Aorta (tissue), 5 donors: ENCODE data around the gene SLC22A1. TPM values are rescaled to one million over a fixed set of nuclear protein-coding genes. Genes with fewer than 3 reads are reported as not detected.
A peak's percentile ranks its signal among the peaks of the same experiment; 100 is the strongest.

Experiments used
- ATAC-seq: fragments of 200-7000 bp; cut with Tn5 transposase; one replicate; pipeline ENCODE4 v1.9.1; 2022; ENCODE audit warnings: moderate library complexity; ENCODE audit not compliant: low FRiP score
- DNase-seq, 2 donors: peaks; one replicate each; pipeline ENCODE4 v3.0.0-alpha.2; 2020
- H3K27ac ChIP-seq, 2 donors: one replicate each; pipeline ENCODE4 v1.5.1; 2013; ENCODE audit warnings: low read length in 2 of 2, mild to moderate bottlenecking in 2 of 2, moderate library complexity in 2 of 2, control low read depth in 1 of 2, inconsistent platforms in 1 of 2, low read depth in 1 of 2
- H3K27me3 ChIP-seq, 2 donors: one replicate each; pipeline ENCODE4 v1.6.1; 2013; ENCODE audit warnings: control low read depth in 1 of 2, low read length in 1 of 2, mild to moderate bottlenecking in 1 of 2, moderate library complexity in 1 of 2; ENCODE audit not compliant: insufficient read depth in 2 of 2, control insufficient read depth in 1 of 2
- H3K36me3 ChIP-seq, 2 donors: one replicate each; pipeline ENCODE4 v1.6.1; 2013; ENCODE audit warnings: control low read depth in 1 of 2, low read length in 1 of 2, mild to moderate bottlenecking in 1 of 2; ENCODE audit not compliant: insufficient read depth in 2 of 2, control insufficient read depth in 1 of 2
- H3K4me1 ChIP-seq, 2 donors: one replicate each; pipeline ENCODE4 v1.6.1; 2013; ENCODE audit warnings: low read length in 2 of 2, control low read depth in 1 of 2, mild to moderate bottlenecking in 1 of 2, moderate library complexity in 1 of 2; ENCODE audit not compliant: insufficient read depth in 2 of 2, control insufficient read depth in 1 of 2
- H3K4me3 ChIP-seq, 2 donors: one replicate each; pipeline ENCODE4 v1.5.1; 2013; ENCODE audit warnings: low read length in 2 of 2, control low read depth in 1 of 2, mild to moderate bottlenecking in 1 of 2
- H3K9me3 ChIP-seq: one replicate; pipeline ENCODE4 v1.6.1; 2013; ENCODE audit warnings: mild to moderate bottlenecking, low read length; ENCODE audit not compliant: control insufficient read depth
- WGBS, 2 donors: extraction: QIAGEN DNeasy Blood & Tissue Kit; methylation state at CpG; one replicate each; pipeline ENCODE4 v1.1.7; 2013; 5-methylcytosine and 5-hydroxymethylcytosine counted together
- intact Hi-C, 2 donors: fragments of 100-400 bp; cut with DNase I; formaldehyde crosslinking; loops; one replicate each; pipeline versions ENCODE4 v1.14.2 to v1.15.0; 2022
- polyA plus RNA-seq, 2 donors: library from polyadenylated mRNA; stranded (reverse); fragments of 200-250 nt; gene quantifications; one replicate each; pipeline ENCODE4 v1.2.3, GENCODE V29; 2013
- total RNA-seq, 2 donors: library from RNA; stranded (reverse); fragmentation: NEBNext Ultra II Directional; extraction: Animal tissue kit (Norgen Biotek cat#: 25700); gene quantifications; one replicate each; pipeline ENCODE4 v1.2.1, GENCODE V29; 2021
- donor health status: healthy with polysubstance abuse.
- donor health status: Bipolar disorder and iron deficiency.
- donor health status: DM: no; HTN: no; CAD: no.
- donor health status: DM: no; HTN: no; CAD: no.
- donor health status: DM: yes; HTN: yes; CAD: no.

SLC22A1 gene
- total and polyA plus RNA-seq, 4 donors, result 1.4 to 2.8 (median 2.5) TPM; not detected in 1

GRCh38 chr6:160146454-160147145 is 25.0 kb downstream of the SLC22A1 start:
- Histone ChIP-seq H3K4me3 (no peak overlapping the region), H3K36me3 (no peaks in the 10 kb centered on the region), H3K27ac (peak overlapping the region; percentile 74 to 87), H3K9me3 (no peaks in the 10 kb centered on the region), H3K4me1 (peaks cover 5 to 14% of the 10 kb centered on the region in 2 donors), H3K27me3 (no peaks in the 10 kb centered on the region)
- 29 to 31% methylated on average over 6 of the region's 6 CpGs for WGBS, 2 donors
- intact Hi-C loops, result loop anchor here in 1 of 2 donors (5.0 kb wide), 1 partner anchor 76 kb away; no protein-coding TSS in a partner anchor
- no peak for DNase-seq
- peak; percentile 72 for ATAC-seq

GRCh38 chr6:160147146-160147536 is 25.5 kb downstream of the SLC22A1 start:
- Histone ChIP-seq H3K4me1 (peaks cover 5 to 13% of the 10 kb centered on the region in 2 donors), H3K36me3 (no peaks in the 10 kb centered on the region), H3K9me3 (no peaks in the 10 kb centered on the region), H3K4me3 (no peak overlapping the region), H3K27ac (peak overlapping the region in 1 of 2 donors; percentile 87), H3K27me3 (no peaks in the 10 kb centered on the region)
- ATAC-seq, result no peak
- no peak for DNase-seq
- intact Hi-C loops, result loop anchor here in 1 of 2 donors (5.0 kb wide), 1 partner anchor 75 kb away; no protein-coding TSS in a partner anchor
- WGBS, 2 donors, result 24 to 35% methylated on average over 3 of the region's 3 CpGs

- Histone ChIP-seq H3K36me3 (no peaks in the 10 kb centered on the region), H3K4me3 (no peak overlapping the region), H3K4me1 (no peaks in the 10 kb centered on the region), H3K27ac (no peak overlapping the region), H3K9me3 (no peaks in the 10 kb centered on the region), H3K27me3 (no peaks in the 10 kb centered on the region)
- ATAC-seq (no peak), DNase-seq (no peak)
- WGBS, 2 donors, result 95 to 96% methylated on average over 3 of the region's 3 CpGs
- intact Hi-C loops, result loop anchor here in 1 of 2 donors (5.0 kb wide), 1 partner anchor 48 kb away; no protein-coding TSS in a partner anchor
These were observed 32.9 kb downstream of the SLC22A1 start for GRCh38 chr6:160154471-160154870.

- WGBS, 2 donors, result 8 to 11% methylated on average over 1 of the region's 1 CpG
These were observed 35.2 kb downstream of the SLC22A1 start for GRCh38 chr6:160156842-160157241.

GRCh38 chr6:160160450-160160849 is 38.8 kb downstream of the SLC22A1 start:
- ATAC-seq (no peak), DNase-seq (no peak)
- H3K4me1 ChIP-seq, result no peaks in the 10 kb centered on the region
- H3K9me3 ChIP-seq, result no peaks in the 10 kb centered on the region
- no peak overlapping the region for H3K4me3 ChIP-seq
- H3K27me3 ChIP-seq, result no peaks in the 10 kb centered on the region
- intact Hi-C loops, result no loop called here
- WGBS, 2 donors, result 75 to 78% methylated on average over 6 of the region's 6 CpGs
- no peaks in the 10 kb centered on the region for H3K36me3 ChIP-seq
- no peak overlapping the region for H3K27ac ChIP-seq

More at GRCh38 chr6:160156842-160157241, 35.2 kb downstream of the SLC22A1 start:
- no peak for DNase-seq
- Histone ChIP-seq H3K4me1 (no peaks in the 10 kb centered on the region), H3K4me3 (no peak overlapping the region), H3K27me3 (no peaks in the 10 kb centered on the region), H3K36me3 (no peaks in the 10 kb centered on the region), H3K9me3 (no peaks in the 10 kb centered on the region), H3K27ac (no peak overlapping the region)
- intact Hi-C loops, result no loop called here
- ATAC-seq, result no peak

GRCh38 chr6:160160929-160161646 is 39.5 kb downstream of the SLC22A1 start:
- Histone ChIP-seq H3K9me3 (no peaks in the 10 kb centered on the region), H3K36me3 (no peaks in the 10 kb centered on the region), H3K4me1 (no peaks in the 10 kb centered on the region), H3K27me3 (no peaks in the 10 kb centered on the region), H3K27ac (no peak overlapping the region), H3K4me3 (no peak overlapping the region)
- DNase-seq (no peak), ATAC-seq (peak; percentile 11)
- WGBS, 2 donors, result 86 to 87% methylated on average over 15 of the region's 15 CpGs
- intact Hi-C loops, result no loop called here

- ATAC-seq (no peak), DNase-seq (no peak)
- Histone ChIP-seq H3K9me3 (no peaks in the 10 kb centered on the region), H3K4me1 (no peaks in the 10 kb centered on the region), H3K27ac (no peak overlapping the region), H3K4me3 (no peak overlapping the region), H3K36me3 (no peaks in the 10 kb centered on the region), H3K27me3 (no peaks in the 10 kb centered on the region)
- 86 to 89% methylated on average over 5 of the region's 5 CpGs for WGBS, 2 donors
- intact Hi-C loops, result no loop called here
These were observed 40.0 kb downstream of the SLC22A1 start for GRCh38 chr6:160161647-160161986.

GRCh38 chr6:160162030-160162566 is 40.5 kb downstream of the SLC22A1 start:
- Histone ChIP-seq H3K36me3 (no peaks in the 10 kb centered on the region), H3K27ac (no peak overlapping the region), H3K4me3 (no peak overlapping the region), H3K27me3 (no peaks in the 10 kb centered on the region), H3K9me3 (no peaks in the 10 kb centered on the region), H3K4me1 (no peaks in the 10 kb centered on the region)
- ATAC-seq (no peak), DNase-seq (no peak)
- intact Hi-C loops, result no loop called here
- whole genome bisulfite sequencing, 2 donors, result 76 to 89% methylated on average over 5 of the region's 5 CpGs
